ENCODE data around the gene USP46.

USP46 gene

GRCh38 chr4:52617336-52618020, 41.6 kb downstream of the USP46 start:
- no peak for ATAC-seq

DNA sequence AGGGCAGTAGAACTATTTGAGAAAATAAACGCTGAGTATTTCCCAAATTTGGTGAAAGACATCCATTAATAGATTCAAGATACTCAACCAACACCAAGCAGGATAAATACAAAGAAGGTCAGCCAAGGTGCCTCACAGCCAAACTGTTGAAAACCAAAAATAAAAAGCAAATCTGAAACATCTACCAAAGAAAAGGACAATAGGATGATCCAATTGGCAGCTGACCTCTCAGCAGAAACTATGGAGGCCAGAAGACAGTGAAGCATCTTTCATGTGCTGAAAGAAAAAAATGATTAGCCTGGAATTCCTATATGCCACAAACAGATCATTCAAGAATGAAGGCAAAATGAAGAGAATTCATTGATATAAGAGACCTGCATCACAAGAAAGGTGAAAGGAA, 44.9 kb downstream of the USP46 start:
- no peak for ATAC-seq

DNA sequence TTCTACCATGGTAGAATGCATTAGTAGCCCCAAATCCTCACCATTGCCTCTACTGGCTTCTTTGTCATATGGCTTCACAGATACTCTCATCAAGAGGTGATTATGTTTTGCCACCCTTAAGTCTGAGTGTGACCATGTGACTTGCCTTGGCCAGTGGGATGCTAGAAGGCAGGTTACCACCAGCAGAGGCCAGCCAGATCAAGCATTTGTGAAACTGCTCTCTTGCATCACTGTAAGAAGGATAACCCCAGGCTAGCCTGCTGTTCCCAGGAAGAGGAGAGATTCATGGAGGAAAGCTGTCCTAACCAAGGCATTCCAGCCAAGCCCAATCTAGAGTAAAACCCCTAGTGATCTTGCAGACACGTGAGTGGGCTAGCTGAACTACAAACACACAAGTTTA, 46.8 kb downstream of the USP46 start:
- no peak for ATAC-seq

- ATAC-seq = no peak
These were observed 48.0 kb downstream of the USP46 start for GRCh38 chr4:52611030-52611555.

- ATAC-seq = no peak
These were observed 52.4 kb downstream of the USP46 start for GRCh38 chr4:52606726-52607125.

DNA sequence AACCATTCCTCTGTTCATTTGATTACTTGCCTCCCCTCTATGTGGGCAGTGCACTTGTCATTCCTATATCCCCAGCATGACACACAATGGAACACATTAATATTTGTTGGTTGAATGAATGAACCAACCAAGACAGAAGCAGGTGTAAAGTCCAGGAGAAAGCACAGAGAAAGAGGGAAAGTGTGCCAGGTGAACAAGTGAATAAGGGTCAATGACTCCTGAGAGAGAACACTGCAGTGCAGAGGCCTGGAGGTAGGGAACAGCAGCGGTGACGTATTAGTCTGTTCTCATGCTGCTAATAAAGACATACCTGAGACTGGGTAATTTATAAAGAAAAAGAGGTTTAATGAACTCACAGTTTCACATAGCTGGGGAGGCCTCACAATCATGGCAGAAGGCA, 53.1 kb downstream of the USP46 start:
- no peak for ATAC-seq

- no peak for ATAC-seq
These were observed 54.9 kb downstream of the USP46 start for GRCh38 chr4:52604215-52604614.

DNA sequence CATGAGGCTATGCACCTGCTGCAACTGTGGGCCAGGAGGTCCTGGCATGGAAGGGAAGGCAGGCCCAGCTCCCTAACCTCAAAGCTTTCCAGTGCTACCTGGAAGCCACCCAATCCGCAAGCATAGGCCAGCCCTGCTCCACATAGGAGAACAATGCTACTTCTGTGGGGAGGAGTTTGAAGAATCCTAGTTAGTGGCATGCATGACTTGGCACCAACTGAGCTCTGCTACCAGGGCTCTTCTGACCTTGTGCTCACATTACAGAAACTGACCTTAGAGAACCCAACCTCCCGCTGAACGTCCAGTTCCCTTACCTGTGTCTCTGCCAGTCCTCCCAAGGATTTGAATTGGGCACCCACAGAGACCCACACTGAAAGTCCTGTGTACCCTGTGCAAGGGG, 58.8 kb downstream of the USP46 start:
- ATAC-seq = no peak

GRCh38 chr4:52595001-52595400, 64.1 kb downstream of the USP46 start:
- ATAC-seq = no peak

- no peak for ATAC-seq
These were observed 66.8 kb downstream of the USP46 start for GRCh38 chr4:52592287-52592686.

DNA sequence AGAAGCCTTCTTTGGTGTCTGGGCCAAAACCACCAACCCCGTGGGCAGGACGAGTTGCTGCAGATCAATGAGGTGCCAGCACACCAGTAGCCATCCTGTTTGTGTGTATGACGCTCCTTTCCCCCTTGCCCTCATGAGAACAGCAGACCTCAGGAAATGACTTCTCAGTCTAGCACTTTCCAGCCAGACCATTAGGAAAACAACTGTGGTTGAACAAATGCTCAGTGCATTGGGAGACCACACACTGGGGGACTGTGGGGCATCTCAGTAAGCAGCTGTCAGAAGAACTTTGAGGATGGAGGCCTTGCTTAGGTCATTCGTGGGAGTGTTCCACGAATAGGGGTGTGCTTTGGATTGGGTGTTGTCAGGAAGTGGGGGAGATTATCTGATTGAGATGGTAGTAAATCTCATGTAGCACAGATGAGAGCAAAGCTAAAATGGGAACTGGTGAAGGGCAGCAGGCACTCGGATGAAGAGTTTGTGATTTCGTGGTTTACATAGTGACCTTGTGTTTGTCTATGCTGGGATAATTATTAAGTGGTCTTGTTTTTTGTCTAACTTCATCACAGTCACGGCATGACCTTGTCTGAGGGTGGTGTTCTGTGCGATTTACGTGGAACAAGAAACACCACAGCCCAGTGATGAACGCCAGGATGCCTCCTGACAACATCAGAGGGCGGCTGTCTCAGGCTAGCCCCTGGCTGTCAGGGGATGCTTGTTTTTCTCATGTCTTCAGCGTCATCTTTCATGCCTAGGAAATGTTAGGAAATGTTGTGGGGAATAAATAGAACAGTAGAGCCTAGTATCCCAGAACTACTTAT, 70.1 kb downstream of the USP46 start:
- ATAC-seq = peak in 1 of 2 donors; percentile 57

- no peak for ATAC-seq
These were observed 71.0 kb downstream of the USP46 start for GRCh38 chr4:52588097-52588496.

DNA sequence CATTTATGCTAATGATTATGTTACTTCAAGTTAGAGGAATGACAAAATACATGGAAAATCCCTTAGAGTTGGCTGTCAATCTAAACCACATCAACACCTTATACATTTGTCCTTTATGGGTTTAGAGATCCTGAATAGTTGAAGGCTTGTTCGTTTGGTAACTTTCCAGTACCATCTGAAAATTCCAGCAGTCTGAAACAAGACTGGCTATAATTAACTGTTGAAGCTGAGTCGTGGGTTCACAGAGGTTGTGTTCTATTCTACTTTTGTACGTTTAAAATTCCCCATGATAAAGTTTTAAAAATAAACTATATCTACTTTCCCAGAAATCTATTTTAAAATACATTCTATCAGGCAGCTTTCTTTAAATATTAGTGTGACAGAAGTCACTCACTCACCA, 73.0 kb downstream of the USP46 start:
- no peak for ATAC-seq

GRCh38 chr4:52585379-52585778, 73.7 kb downstream of the USP46 start:
- ATAC-seq = no peak

GRCh38 chr4:52579602-52580272, 79.4 kb downstream of the USP46 start:
- ATAC-seq = no peak

DNA sequence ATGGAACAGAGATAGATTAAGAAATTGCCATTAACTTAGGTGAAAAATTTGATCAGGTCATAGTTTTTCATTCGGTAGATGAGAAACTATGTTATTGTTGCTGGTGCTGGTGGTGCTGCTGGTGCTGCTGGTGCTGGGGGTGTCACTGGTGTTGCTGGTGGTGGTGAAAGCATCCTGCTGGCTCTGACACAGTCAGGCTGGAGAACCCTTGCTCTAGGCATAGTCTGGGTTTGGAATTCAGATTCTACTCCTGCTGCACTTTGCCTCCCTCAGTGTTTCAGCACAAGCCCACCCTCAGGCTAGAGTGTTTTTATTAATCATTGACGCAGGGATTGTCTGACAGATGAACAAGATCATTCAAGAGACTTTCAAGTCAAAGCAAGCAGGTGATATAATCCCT, 80.2 kb downstream of the USP46 start:
- ATAC-seq = no peak

- ATAC-seq = no peak
These were observed 81.5 kb downstream of the USP46 start for GRCh38 chr4:52577624-52577962.

DNA sequence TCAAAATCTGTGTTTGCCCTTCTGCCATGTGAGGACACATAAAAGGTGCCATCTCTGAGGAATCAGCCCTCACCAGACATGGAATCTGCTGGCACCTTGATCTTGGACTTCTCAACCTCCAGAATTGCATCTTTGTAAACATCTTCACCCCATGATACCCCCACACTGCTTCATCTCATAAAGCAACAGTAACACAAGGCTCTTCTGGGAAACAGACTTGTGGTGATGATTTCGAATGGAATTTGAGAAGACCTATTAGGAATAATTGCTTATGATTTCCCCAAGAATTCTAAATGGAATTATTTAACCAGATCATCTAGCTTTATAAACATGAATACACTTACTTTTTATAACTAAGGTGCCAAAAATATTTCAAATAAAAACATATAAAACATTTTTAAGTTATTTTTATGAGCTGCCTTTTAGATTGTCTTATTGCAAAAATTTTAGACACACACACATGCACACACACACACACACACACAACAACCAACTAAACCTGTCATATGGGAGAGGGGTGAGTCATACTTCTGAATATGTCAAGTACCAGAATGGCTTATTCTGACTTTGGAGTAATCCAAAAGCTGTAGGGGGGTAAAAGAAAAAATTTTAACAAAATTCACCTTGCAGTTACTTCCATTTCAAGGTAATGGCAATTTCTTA, 82.0 kb downstream of the USP46 start:
- no peak for ATAC-seq

- no peak for ATAC-seq
These were observed 82.8 kb downstream of the USP46 start for GRCh38 chr4:52576326-52576725.

DNA sequence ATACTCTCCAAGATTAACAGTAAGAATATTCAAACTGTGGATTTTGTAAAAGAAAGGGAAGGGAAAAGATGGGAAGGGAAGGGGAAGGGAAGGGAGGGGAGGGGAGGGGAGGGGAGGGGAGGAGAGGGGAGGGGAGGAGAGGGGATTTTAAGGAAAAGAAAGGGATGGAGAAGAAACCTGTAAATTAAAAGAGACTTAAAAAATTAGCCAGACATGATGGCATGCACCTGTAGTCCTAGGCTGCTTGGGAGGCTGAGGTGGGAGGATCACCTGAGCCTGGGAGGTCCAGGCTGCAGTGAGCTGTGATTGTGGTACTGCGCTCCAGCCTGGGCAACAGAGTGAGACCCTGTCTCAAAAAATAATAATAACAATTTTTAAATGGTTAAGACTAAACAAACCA, 83.7 kb downstream of the USP46 start:
- no peak for ATAC-seq

GRCh38 chr4:52574036-52574435, 85.1 kb downstream of the USP46 start:
- no peak for ATAC-seq

DNA sequence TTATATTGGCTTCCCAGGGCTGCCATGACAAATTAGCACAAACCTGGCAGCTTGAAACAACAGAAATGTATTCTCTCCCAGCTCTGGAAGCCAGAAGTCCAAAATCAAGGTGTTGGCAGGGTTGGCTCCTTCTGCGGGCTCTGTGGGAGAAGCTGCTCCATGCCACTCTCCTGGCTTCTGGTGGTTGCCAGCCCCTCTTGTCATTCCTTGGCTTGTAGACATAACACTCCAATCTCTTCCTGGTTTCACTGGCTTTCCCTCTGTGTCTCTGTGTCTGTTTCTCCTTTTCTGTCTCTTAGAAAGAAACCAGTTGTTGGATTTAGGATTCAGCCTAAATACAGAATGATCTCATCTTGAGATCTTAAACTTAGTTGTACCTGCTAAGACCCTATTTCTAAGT, 85.5 kb downstream of the USP46 start:
- no peak for ATAC-seq

GRCh38 chr4:52572936-52573485, 86.1 kb downstream of the USP46 start:
- no peak for ATAC-seq
